ENCODE measurements around the gene PROSER3. TPM values are rescaled to one million over a fixed set of nuclear protein-coding genes. Genes with fewer than 3 reads are reported as not detected.

Gene PROSER3
- total and polyA plus RNA-seq, 9 of the 15 experiments (the other 6 are each of a cell fraction or from before 2014, with no cell fraction given), result 1.0 to 39.5 (median 5.1) TPM

DNA sequence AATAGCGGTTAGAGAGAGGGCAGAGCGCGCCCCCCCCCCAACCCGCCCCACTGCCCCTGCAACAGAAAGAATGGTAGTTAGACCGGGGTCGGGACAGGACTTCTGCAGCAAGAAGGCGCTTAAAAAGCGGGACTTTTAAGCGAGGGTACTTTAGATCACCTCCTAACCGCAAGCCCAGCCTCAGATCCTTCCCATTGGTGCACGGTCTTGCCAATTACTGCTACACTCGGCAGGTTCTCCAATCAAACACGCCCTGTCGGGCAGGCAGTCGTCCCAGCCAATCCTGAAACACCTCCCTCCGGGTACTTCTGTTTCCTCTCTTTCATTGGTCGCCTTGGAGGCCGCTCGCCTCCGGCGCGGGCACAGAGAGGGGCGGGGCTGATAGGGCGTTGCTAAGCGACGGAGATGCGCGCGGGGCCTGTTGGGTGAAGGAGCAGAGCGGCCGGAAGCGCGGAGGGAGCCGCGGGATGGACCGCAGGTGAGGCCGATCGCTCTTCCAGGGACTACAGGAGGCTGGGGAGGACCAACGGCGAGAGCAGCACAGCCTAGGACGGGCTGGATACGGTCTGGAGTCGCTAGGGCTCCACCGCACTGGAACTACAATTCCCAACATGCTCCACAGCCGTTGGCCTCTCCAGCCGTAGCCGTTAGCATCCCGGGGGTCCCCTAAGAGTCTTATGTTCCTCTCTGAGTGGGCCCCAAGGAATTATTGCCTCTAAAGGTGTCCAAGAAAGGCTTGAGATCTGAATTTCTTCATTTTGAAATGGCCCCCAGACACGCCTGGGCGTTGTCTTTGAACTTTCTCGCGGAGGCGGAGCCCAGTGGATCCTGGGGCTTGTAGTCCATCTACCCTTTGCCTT, at the start of gene PROSER3 (continued):
- TF ChIP-seq ZNF76 (CRISPR knock-in tag; IDR thresholded peaks at IDR 0.05; ENCODE audit: borderline replicate concordance), result 0 out of 2 replicates have a peak, but pooled peaks have one; percentile 56
- peak; percentile 8 to 90; a peak in 2 of 4 replicates for TF ChIP-seq TEAD1 (CRISPR knock-in tag; IDR thresholded peaks at IDR 0.05)
- peak in 1 of 2 experiments; percentile 46; a peak in 2 of 4 replicates for TF ChIP-seq RCOR1 (IDR thresholded peaks at IDR 0.05; ENCODE audit: borderline replicate concordance in 1 of 2, low read depth in 2 of 2, low read length in 2 of 2)
- no peak for TF ChIP-seq CCAR2 (IDR thresholded peaks at IDR 0.05; ENCODE audit: low read depth, low read length)
- TF ChIP-seq ZBTB1 (CRISPR knock-in tag; IDR thresholded peaks at IDR 0.05; ENCODE audit: borderline replicate concordance, low read depth), result no peak
- peak; percentile 82 for TF ChIP-seq SUPT5H (IDR thresholded peaks at IDR 0.05)
- 0 out of 2 replicates have a peak, but pooled peaks have one; percentile 56 for TF ChIP-seq TCF7 (IDR thresholded peaks at IDR 0.05; ENCODE audit: borderline replicate concordance)
- no peak for TF ChIP-seq ZNF780A (CRISPR knock-in tag; IDR thresholded peaks at IDR 0.05)
- peak; percentile 16; the same call in 1 of the 2 replicates for TF ChIP-seq NFRKB (IDR thresholded peaks at IDR 0.05; ENCODE audit: low read depth)
- peak; percentile 26 for TF ChIP-seq TAF1 (IDR thresholded peaks at IDR 0.05; ENCODE audit: control insufficient read depth, extremely low read depth, insufficient read depth, low read length, severe bottlenecking)
- TF ChIP-seq NFXL1 (CRISPR knock-in tag; IDR thresholded peaks at IDR 0.05), result no peak
- TF ChIP-seq NCOA1 (IDR thresholded peaks at IDR 0.05; ENCODE audit: low read depth), result no peak
- TF ChIP-seq CHD2 (IDR thresholded peaks at IDR 0.05; ENCODE audit: low read depth, low read length), result peak; percentile 91
- peak in 1 of 2 experiments; percentile 41; a peak in 1 of 4 replicates for TF ChIP-seq TBL1XR1 (IDR thresholded peaks at IDR 0.05; ENCODE audit: low read length in 2 of 2)
- peak; percentile 60 for TF ChIP-seq SMAD1 (IDR thresholded peaks at IDR 0.05; ENCODE audit: low read depth, low read length, partially characterized antibody)
- no peak for TF ChIP-seq PHB2 (IDR thresholded peaks at IDR 0.05; ENCODE audit: low read depth)
- TF ChIP-seq, protein P1, sequence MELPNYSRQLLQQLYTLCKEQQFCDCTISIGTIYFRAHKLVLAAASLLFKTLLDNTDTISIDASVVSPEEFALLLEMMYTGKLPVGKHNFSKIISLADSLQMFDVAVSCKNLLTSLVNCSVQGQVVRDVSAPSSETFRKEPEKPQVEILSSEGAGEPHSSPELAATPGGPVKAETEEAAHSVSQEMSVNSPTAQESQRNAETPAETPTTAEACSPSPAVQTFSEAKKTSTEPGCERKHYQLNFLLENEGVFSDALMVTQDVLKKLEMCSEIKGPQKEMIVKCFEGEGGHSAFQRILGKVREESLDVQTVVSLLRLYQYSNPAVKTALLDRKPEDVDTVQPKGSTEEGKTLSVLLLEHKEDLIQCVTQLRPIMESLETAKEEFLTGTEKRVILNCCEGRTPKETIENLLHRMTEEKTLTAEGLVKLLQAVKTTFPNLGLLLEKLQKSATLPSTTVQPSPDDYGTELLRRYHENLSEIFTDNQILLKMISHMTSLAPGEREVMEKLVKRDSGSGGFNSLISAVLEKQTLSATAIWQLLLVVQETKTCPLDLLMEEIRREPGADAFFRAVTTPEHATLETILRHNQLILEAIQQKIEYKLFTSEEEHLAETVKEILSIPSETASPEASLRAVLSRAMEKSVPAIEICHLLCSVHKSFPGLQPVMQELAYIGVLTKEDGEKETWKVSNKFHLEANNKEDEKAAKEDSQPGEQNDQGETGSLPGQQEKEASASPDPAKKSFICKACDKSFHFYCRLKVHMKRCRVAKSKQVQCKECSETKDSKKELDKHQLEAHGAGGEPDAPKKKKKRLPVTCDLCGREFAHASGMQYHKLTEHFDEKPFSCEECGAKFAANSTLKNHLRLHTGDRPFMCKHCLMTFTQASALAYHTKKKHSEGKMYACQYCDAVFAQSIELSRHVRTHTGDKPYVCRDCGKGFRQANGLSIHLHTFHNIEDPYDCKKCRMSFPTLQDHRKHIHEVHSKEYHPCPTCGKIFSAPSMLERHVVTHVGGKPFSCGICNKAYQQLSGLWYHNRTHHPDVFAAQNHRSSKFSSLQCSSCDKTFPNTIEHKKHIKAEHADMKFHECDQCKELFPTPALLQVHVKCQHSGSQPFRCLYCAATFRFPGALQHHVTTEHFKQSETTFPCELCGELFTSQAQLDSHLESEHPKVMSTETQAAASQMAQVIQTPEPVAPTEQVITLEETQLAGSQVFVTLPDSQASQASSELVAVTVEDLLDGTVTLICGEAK (IDR thresholded peaks at IDR 0.05), result peak; percentile 76
- TF ChIP-seq, protein P1 (CRISPR knock-in tag; IDR thresholded peaks at IDR 0.05), result no peak
- TF ChIP-seq ZNF143 (CRISPR knock-in tag; IDR thresholded peaks at IDR 0.05), result peak; percentile 89
- TF ChIP-seq NFYB (IDR thresholded peaks at IDR 0.05; ENCODE audit: extremely low read depth, insufficient read length), result peak; percentile 100

All from K562 (cell line).